ENCODE data around the gene SLC8B1.

DNA sequence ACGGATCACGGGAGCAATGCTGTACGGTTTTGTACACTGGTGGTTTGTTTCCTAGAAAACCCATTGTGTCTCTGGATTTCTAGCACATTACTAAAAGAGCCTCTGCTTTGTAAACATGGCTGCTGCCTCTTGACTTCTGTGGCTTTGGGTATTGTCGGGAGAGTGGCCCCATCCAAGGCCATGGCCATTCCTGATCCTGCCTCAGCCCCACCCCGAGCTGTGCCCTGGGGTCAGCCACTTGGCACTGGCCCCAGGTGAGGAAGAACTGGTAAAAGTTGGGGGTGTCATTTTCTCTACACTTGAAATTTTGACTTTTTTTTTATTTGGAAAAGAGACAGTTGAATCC is 36.5 kb downstream of the SLC8B1 start:
- no peak for TF ChIP-seq EZH2 (IDR thresholded peaks at IDR 0.05; ENCODE audit: low read length, missing control alignments)
- TF ChIP-seq, protein P1, sequence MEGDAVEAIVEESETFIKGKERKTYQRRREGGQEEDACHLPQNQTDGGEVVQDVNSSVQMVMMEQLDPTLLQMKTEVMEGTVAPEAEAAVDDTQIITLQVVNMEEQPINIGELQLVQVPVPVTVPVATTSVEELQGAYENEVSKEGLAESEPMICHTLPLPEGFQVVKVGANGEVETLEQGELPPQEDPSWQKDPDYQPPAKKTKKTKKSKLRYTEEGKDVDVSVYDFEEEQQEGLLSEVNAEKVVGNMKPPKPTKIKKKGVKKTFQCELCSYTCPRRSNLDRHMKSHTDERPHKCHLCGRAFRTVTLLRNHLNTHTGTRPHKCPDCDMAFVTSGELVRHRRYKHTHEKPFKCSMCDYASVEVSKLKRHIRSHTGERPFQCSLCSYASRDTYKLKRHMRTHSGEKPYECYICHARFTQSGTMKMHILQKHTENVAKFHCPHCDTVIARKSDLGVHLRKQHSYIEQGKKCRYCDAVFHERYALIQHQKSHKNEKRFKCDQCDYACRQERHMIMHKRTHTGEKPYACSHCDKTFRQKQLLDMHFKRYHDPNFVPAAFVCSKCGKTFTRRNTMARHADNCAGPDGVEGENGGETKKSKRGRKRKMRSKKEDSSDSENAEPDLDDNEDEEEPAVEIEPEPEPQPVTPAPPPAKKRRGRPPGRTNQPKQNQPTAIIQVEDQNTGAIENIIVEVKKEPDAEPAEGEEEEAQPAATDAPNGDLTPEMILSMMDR (conservative IDR thresholded peaks at IDR 0.05 in 1 of 2, IDR thresholded peaks at IDR 0.05 in 1 of 2; ENCODE audit: low read depth in 1 of 2, low read length in 2 of 2): no peak

Data from fibroblast of lung (primary cell).